GM12878 (cell line): ENCODE results near the gene RETREG1.

Source experiments
- EZH2 ChIP-seq: IDR thresholded peaks from 2 replicates; pipeline ENCODE4 v1.6.1; 2012; ENCODE audit warnings: low read depth, mild to moderate bottlenecking, control low read depth, inconsistent platforms, low read length, borderline replicate concordance; ENCODE audit not compliant: control insufficient read depth
- POLR2AphosphoS2 ChIP-seq: IDR thresholded peaks from 2 replicates; pipeline ENCODE4 v1.6.1; 2011; ENCODE audit warnings: low read depth, mild to moderate bottlenecking, low read length, improper control_type of control experiment, moderate library complexity
- TF ChIP-seq, protein P1 (sequence below): fragments of 450-650 bp; IDR thresholded peaks from 2 replicates; pipeline ENCODE4 v1.6.1; 2014; ENCODE audit warnings: mild to moderate bottlenecking
- TF ChIP-seq, protein P2 (sequence below), 3 experiments: IDR thresholded peaks in 2 of 3; conservative IDR thresholded peaks in 1 of 3; 2 replicates each; pipeline ENCODE4 v1.5.1; 2011; ENCODE audit warnings: low read depth in 3 of 3, low read length in 3 of 3, mild to moderate bottlenecking in 3 of 3, control low read depth in 2 of 3, moderate library complexity in 2 of 3, inconsistent platforms in 1 of 3, mixed read lengths in 1 of 3; ENCODE audit not compliant: control insufficient read depth in 2 of 3, insufficient read depth in 1 of 3; ENCODE audit errors: extremely low read depth in 1 of 3

DNA sequence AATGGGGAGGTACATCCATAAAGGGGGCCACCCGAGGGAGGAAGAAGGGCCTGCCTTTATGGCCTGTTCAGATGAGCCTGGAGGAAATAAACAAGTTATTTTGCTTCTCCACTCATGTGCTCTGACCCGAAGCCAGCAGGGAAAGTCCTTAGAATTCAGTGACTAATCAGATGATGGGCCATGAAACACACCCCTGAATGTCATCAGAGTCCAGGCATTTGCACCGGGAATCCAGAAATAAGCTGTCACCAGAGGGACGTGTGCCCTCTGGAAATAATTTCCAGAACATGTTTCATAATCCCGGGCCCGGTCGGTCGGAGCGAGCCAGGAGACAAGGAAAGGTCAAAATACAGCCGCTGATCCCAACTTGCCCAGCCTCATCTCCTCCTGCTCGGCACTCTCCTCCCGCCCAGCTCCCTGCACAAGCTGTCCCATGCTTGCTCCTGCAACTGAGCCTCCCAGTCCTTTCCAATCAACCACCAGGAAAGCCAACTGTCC is 77.6 kb downstream of the RETREG1 start:
- TF ChIP-seq, protein P1, sequence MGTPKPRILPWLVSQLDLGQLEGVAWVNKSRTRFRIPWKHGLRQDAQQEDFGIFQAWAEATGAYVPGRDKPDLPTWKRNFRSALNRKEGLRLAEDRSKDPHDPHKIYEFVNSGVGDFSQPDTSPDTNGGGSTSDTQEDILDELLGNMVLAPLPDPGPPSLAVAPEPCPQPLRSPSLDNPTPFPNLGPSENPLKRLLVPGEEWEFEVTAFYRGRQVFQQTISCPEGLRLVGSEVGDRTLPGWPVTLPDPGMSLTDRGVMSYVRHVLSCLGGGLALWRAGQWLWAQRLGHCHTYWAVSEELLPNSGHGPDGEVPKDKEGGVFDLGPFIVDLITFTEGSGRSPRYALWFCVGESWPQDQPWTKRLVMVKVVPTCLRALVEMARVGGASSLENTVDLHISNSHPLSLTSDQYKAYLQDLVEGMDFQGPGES = no peak
- TF ChIP-seq EZH2 (no peak), POLR2AphosphoS2 (no peak)
- TF ChIP-seq, protein P2, sequence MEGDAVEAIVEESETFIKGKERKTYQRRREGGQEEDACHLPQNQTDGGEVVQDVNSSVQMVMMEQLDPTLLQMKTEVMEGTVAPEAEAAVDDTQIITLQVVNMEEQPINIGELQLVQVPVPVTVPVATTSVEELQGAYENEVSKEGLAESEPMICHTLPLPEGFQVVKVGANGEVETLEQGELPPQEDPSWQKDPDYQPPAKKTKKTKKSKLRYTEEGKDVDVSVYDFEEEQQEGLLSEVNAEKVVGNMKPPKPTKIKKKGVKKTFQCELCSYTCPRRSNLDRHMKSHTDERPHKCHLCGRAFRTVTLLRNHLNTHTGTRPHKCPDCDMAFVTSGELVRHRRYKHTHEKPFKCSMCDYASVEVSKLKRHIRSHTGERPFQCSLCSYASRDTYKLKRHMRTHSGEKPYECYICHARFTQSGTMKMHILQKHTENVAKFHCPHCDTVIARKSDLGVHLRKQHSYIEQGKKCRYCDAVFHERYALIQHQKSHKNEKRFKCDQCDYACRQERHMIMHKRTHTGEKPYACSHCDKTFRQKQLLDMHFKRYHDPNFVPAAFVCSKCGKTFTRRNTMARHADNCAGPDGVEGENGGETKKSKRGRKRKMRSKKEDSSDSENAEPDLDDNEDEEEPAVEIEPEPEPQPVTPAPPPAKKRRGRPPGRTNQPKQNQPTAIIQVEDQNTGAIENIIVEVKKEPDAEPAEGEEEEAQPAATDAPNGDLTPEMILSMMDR (IDR thresholded peaks at IDR 0.05 in 2 of 3, conservative IDR thresholded peaks at IDR 0.05 in 1 of 3; ENCODE audit: control insufficient read depth in 2 of 3, extremely low read depth in 1 of 3, insufficient read depth in 1 of 3, low read depth in 3 of 3, low read length in 3 of 3) = no peak
